Erythroblast (primary cell): ENCODE data around the gene USH1C.

Source experiments
- GATA1 ChIP-seq: IDR thresholded peaks from 2 replicates; pipeline ENCODE4 v1.6.1; 2011; ENCODE audit warnings: low read depth, mild to moderate bottlenecking, control low read depth, low read length, moderate library complexity
- POLR2A ChIP-seq: IDR thresholded peaks from 2 replicates; pipeline ENCODE4 v1.6.1; 2011; ENCODE audit warnings: mild to moderate bottlenecking, low read length

DNA sequence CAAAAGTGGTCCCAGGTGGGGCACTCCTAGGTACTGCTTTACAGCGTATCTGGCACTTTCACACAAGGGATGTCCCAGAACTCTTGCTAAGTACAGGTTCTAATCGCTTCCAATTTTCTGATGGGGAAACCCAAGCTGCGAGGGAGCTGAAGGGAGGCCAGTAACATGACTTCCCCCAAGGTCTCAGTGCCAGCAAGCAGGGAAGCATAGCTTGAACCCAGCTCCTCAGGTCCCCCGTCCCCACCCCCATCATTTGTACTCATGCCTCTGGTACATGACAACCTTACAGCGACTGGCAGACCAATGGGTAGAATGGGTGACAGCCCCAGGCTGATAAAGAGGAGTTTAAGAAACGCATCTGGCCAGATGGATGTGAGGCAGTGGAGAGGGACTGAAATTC lies 66.9 kb downstream of the USH1C start:
- TF ChIP-seq POLR2A (no peak), GATA1 (no peak)
